ENCODE data around the gene GUK1.

Gene GUK1

GRCh38 chr1:228156515-228156881, 16.4 kb downstream of the GUK1 start:
- H3K4me2 ChIP-seq (ENCODE audit: low read length): no peak overlapping the region
- H3K9ac ChIP-seq: no peak overlapping the region
- no peak for TF ChIP-seq CTCF (IDR thresholded peaks at IDR 0.05)
- no peak overlapping the region for H3K4me3 ChIP-seq (ENCODE audit: low read depth, low read length)
- H3K27me3 ChIP-seq (ENCODE audit: control insufficient read depth, insufficient read depth, low read length): no peaks in the 10 kb centered on the region
- no peaks in the 10 kb centered on the region for H3K36me3 ChIP-seq (ENCODE audit: control insufficient read depth, insufficient read depth, low read length)
- H3K4me1 ChIP-seq: peaks cover 2% of the 10 kb centered on the region
- H3K9me3 ChIP-seq (ENCODE audit: control insufficient read depth, low read length): no peaks in the 10 kb centered on the region
- peaks cover 4% of the 10 kb centered on the region for H3K79me2 ChIP-seq
- no peak overlapping the region for H2AFZ ChIP-seq
- no peak overlapping the region for H3K27ac ChIP-seq

GRCh38 chr1:228156941-228157728, 17.1 kb downstream of the GUK1 start:
- Histone ChIP-seq H3K27ac (no peak overlapping the region), H2AFZ (no peak overlapping the region), H3K36me3 (ENCODE audit: control insufficient read depth, insufficient read depth, low read length) (no peaks in the 10 kb centered on the region), H3K79me2 (peaks cover 2% of the 10 kb centered on the region), H3K4me3 (ENCODE audit: low read depth, low read length) (no peak overlapping the region), H3K9me3 (ENCODE audit: control insufficient read depth, low read length) (no peaks in the 10 kb centered on the region), H3K4me2 (ENCODE audit: low read length) (no peak overlapping the region), H3K4me1 (no peaks in the 10 kb centered on the region), H3K9ac (no peak overlapping the region), H3K27me3 (ENCODE audit: control insufficient read depth, insufficient read depth, low read length) (no peaks in the 10 kb centered on the region)
- no peak for TF ChIP-seq CTCF (IDR thresholded peaks at IDR 0.05)

- no peak overlapping the region for H3K27ac ChIP-seq
- TF ChIP-seq CTCF (IDR thresholded peaks at IDR 0.05): no peak
- H3K9me3 ChIP-seq (ENCODE audit: control insufficient read depth, low read length): no peaks in the 10 kb centered on the region
- no peak overlapping the region for H3K9ac ChIP-seq
- H3K36me3 ChIP-seq (ENCODE audit: control insufficient read depth, insufficient read depth, low read length): no peaks in the 10 kb centered on the region
- H3K4me3 ChIP-seq (ENCODE audit: low read depth, low read length): no peak overlapping the region
- H3K4me1 ChIP-seq: no peaks in the 10 kb centered on the region
- peaks cover 2% of the 10 kb centered on the region for H3K79me2 ChIP-seq
- no peak overlapping the region for H3K4me2 ChIP-seq (ENCODE audit: low read length)
- no peak overlapping the region for H2AFZ ChIP-seq
- no peaks in the 10 kb centered on the region for H3K27me3 ChIP-seq (ENCODE audit: control insufficient read depth, insufficient read depth, low read length)
These were observed 17.6 kb downstream of the GUK1 start for GRCh38 chr1:228157729-228158126.

- no peaks in the 10 kb centered on the region for H3K4me1 ChIP-seq
- no peak overlapping the region for H2AFZ ChIP-seq
- no peak overlapping the region for H3K27ac ChIP-seq
- H3K4me3 ChIP-seq (ENCODE audit: low read depth, low read length): no peak overlapping the region
- H3K4me2 ChIP-seq (ENCODE audit: low read length): no peak overlapping the region
- peaks cover 2% of the 10 kb centered on the region for H3K79me2 ChIP-seq
- no peak for TF ChIP-seq CTCF (IDR thresholded peaks at IDR 0.05)
- no peaks in the 10 kb centered on the region for H3K27me3 ChIP-seq (ENCODE audit: control insufficient read depth, insufficient read depth, low read length)
- no peaks in the 10 kb centered on the region for H3K9me3 ChIP-seq (ENCODE audit: control insufficient read depth, low read length)
- no peak overlapping the region for H3K9ac ChIP-seq
- H3K36me3 ChIP-seq (ENCODE audit: control insufficient read depth, insufficient read depth, low read length): no peaks in the 10 kb centered on the region
These were observed 18.3 kb downstream of the GUK1 start for GRCh38 chr1:228158151-228159007.

Measured in parathyroid adenoma (tissue), 2 donors.